Measurements from ENCODE around the gene TMEM248. TPM values are rescaled to one million over a fixed set of nuclear protein-coding genes. Genes with fewer than 3 reads are reported as not detected.

TMEM248 gene
- total RNA-seq, 1 experiment from 2014 or later, result 59.3 TPM

- no peak overlapping the region for H3K4me2 ChIP-seq (ENCODE audit: low read length)
- no peak overlapping the region for H2AFZ ChIP-seq (ENCODE audit: low read depth, low read length, poor library complexity, severe bottlenecking)
- no peak overlapping the region for H3K9ac ChIP-seq (ENCODE audit: low read length)
- TF ChIP-seq POLR2AphosphoS5 (IDR thresholded peaks at IDR 0.05; ENCODE audit: low read depth, low read length) (no peak), EZH2phosphoT487 (IDR thresholded peaks at IDR 0.05; ENCODE audit: borderline replicate concordance) (no peak), MAX (IDR thresholded peaks at IDR 0.05) (no peak), REST (IDR thresholded peaks at IDR 0.05; ENCODE audit: low read depth) (no peak), EZH2 (IDR thresholded peaks at IDR 0.05) (no peak), ZBTB33 (IDR thresholded peaks at IDR 0.05; ENCODE audit: extremely low read depth, insufficient replicate concordance, low read length) (no peak), EGR1 (IDR thresholded peaks at IDR 0.05; ENCODE audit: low read depth) (no peak), RAD21 (IDR thresholded peaks at IDR 0.05; ENCODE audit: low read depth) (no peak), JUND (IDR thresholded peaks at IDR 0.05) (no peak), TCF7L2 (IDR thresholded peaks at IDR 0.05; ENCODE audit: borderline replicate concordance, extremely low read depth, insufficient read depth, insufficient read length) (no peak), ATF3 (IDR thresholded peaks at IDR 0.05) (no peak), ZNF274 (IDR thresholded peaks at IDR 0.05; ENCODE audit: low read depth, low read length) (no peak), CTCF (IDR thresholded peaks at IDR 0.05 in 2 of 3, conservative IDR thresholded peaks at IDR 0.05 in 1 of 3; ENCODE audit: borderline replicate concordance in 1 of 3, insufficient read depth in 1 of 3, low read depth in 2 of 3, low read length in 2 of 3) (no peak), FOSL1 (IDR thresholded peaks at IDR 0.05; ENCODE audit: low read depth) (no peak), SP1 (IDR thresholded peaks at IDR 0.05; ENCODE audit: low read depth) (no peak), ZFX (IDR thresholded peaks at IDR 0.05) (no peak), CEBPB (IDR thresholded peaks at IDR 0.05; ENCODE audit: low read depth) (no peak), SIN3A (IDR thresholded peaks at IDR 0.05; ENCODE audit: low read depth) (no peak), SRF (IDR thresholded peaks at IDR 0.05; ENCODE audit: low read depth) (no peak)
- H3K4me3 ChIP-seq (replicated peaks in 1 of 2; ENCODE audit: low read depth in 1 of 2, low read length in 2 of 2), result no peak overlapping the region
- POLR2A ChIA-PET, result no interaction called here
- BruUV-seq (replicated peaks), result no TSS peak
- no peaks in the 10 kb centered on the region for H3K4me1 ChIP-seq (ENCODE audit: control insufficient read depth in 1 of 2, insufficient read depth in 2 of 2, low read length in 2 of 2)
- CTCF ChIA-PET, result no interaction called here
- no peaks in the 10 kb centered on the region for H3K36me3 ChIP-seq (ENCODE audit: control insufficient read depth in 1 of 2, insufficient read depth in 2 of 2, low read length in 2 of 2)
- no peaks in the 10 kb centered on the region for H4K20me1 ChIP-seq (ENCODE audit: insufficient read depth)
- DNase-seq (ENCODE audit: low read depth, low spot score), result no peak
- intact Hi-C loops (cut with micrococcal nuclease), result no loop called here
- peak; percentile 52; the same call in 1 of the 2 replicates for ATAC-seq
- H3K27ac ChIP-seq (ENCODE audit: low read depth, low read length), result no peak overlapping the region
- no peaks in the 10 kb centered on the region; a peak in 1 of 4 replicates for H3K9me3 ChIP-seq (ENCODE audit: control insufficient read depth in 1 of 2, insufficient read depth in 1 of 2, low read depth in 1 of 2, low read length in 2 of 2)
- RAD21 ChIA-PET (ENCODE audit: low non-redundant PET in 1 of 2, low total read pairs in 2 of 2, uncharacterized antibody in 2 of 2, unreplicated experiment in 2 of 2), result no interaction called here
- H3K79me2 ChIP-seq (ENCODE audit: insufficient read depth, low read length), result no peaks in the 10 kb centered on the region
- no peaks in the 10 kb centered on the region for H3K27me3 ChIP-seq (ENCODE audit: insufficient read depth, low read length)
- no peaks in the 10 kb centered on the region for H3K9me2 ChIP-seq (ENCODE audit: insufficient read depth)
These were observed 54.1 kb downstream of the TMEM248 start for GRCh38 chr7:66974986-66975590.
